ENCODE results near the gene ELP2.
"Not testable (repeated sequence)": the region's sequence is repeated elsewhere in the genome, so short reads cannot be mapped to it uniquely, and the experiment has no call there.

The ELP2 gene

DNA sequence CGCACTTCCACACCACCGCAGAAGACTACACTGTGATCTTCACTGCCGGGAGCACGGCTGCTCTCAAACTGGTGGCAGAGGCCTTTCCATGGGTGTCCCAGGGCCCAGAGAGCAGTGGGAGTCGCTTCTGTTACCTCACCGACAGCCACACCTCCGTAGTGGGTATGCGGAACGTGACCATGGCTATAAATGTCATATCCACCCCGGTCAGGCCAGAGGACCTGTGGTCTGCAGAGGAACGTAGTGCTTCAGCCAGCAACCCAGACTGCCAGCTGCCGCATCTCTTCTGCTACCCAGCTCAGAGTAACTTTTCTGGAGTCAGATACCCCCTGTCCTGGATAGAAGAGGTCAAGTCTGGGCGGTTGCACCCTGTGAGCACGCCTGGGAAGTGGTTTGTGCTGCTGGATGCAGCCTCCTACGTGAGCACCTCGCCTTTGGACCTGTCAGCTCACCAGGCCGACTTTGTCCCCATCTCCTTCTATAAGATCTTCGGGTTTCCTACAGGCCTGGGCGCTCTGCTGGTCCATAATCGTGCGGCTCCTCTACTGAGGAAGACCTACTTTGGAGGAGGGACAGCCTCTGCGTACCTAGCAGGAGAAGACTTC, 70.1 kb downstream of the ELP2 start:
- DNase-seq (ENCODE audit: low spot score), result no peak
- TF ChIP-seq, protein P1, sequence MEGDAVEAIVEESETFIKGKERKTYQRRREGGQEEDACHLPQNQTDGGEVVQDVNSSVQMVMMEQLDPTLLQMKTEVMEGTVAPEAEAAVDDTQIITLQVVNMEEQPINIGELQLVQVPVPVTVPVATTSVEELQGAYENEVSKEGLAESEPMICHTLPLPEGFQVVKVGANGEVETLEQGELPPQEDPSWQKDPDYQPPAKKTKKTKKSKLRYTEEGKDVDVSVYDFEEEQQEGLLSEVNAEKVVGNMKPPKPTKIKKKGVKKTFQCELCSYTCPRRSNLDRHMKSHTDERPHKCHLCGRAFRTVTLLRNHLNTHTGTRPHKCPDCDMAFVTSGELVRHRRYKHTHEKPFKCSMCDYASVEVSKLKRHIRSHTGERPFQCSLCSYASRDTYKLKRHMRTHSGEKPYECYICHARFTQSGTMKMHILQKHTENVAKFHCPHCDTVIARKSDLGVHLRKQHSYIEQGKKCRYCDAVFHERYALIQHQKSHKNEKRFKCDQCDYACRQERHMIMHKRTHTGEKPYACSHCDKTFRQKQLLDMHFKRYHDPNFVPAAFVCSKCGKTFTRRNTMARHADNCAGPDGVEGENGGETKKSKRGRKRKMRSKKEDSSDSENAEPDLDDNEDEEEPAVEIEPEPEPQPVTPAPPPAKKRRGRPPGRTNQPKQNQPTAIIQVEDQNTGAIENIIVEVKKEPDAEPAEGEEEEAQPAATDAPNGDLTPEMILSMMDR (IDR thresholded peaks at IDR 0.05; ENCODE audit: extremely low read depth, missing control alignments), result no peak

DNA sequence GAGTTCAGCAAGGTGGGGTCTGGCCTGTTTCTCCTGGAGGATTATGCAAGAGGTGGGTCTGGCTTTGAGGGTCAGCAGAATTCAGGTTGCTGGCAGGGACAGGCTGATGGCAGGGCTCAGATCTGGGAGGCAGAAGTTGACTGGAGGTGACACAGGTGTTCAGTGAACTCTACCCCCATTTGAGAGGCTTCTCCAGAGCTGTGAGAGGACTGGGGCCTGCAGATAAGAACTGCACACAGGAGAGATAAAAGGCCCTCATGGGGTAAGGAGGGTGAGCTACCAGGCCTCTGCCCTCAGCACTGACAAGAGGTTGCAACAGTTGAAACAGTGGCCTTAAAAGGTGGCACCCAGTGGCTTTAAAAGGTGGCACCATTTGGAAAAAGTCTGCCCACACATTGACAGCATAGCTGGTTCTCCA, 70.7 kb downstream of the ELP2 start:
- DNase-seq (ENCODE audit: low spot score), result no peak
- TF ChIP-seq, protein P1 (IDR thresholded peaks at IDR 0.05; ENCODE audit: extremely low read depth, missing control alignments), result no peak

DNA sequence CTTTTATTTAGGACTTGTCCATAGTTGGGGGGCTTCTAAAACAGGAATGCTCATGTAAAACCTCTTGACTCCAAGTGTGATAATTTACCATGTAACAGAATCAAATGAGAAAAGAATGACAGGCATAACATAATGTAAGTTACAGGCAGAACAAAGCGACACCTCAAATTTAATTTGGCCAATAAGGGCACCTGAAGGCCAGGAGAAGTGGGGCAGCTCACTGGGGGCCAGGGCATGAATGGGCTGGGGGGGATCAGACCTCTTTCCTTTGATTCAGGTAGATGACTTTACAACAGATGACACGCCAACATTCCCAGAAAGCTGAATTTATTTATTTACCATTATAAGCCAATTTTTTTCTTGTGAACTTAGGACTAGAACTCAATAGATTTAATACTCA, 72.1 kb downstream of the ELP2 start:
- DNase-seq (ENCODE audit: low spot score), result no peak
- TF ChIP-seq, protein P1 (IDR thresholded peaks at IDR 0.05; ENCODE audit: extremely low read depth, missing control alignments), result no peak

DNA sequence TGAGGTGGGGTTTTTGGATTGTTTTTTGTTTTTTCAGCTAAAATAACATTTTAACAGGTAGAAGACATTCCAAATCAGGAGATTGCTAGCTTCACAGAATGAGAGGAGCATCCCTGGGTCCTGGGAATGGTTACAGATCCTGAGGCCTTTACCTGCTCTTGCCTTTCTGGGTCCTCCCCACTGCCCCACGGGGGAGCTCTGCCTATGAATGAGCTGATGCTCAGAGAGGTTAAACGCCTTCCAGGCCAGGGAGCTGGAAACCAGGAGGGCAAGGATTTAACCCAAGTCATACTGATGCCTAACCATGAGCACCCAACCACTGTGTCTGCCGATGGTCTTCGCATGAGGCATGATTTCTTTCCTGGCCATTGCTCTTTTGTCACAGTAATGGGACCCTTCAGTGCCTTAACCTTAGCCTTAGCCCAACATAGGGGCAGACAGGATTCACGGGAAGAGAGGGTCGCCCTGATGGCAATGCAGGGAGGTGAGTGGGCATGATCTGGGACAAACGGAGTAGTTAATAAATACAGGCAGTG, 73.7 kb downstream of the ELP2 start:
- TF ChIP-seq, protein P1 (IDR thresholded peaks at IDR 0.05; ENCODE audit: extremely low read depth, missing control alignments), result no peak

DNA sequence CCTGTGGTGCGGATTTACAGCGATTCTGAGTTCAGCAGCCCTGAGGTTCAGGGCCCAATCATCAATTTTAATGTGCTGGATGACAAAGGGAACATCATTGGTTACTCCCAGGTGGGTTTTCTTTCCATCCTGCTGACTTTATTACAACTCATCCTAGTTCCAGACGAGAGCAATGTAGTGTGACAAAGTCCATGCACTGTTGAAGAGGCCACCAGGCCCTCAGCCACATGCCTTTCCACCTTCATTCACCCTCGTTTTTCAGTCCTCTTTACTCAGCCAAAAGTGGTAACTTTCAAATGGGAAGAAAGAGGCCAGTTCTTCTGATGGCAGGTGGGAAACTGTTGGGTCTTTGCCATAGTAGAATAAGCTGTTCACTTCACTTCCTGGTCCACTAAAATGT, 75.5 kb downstream of the ELP2 start:
- TF ChIP-seq, protein P1 (IDR thresholded peaks at IDR 0.05; ENCODE audit: extremely low read depth, missing control alignments), result no peak
- no peak for DNase-seq (ENCODE audit: low spot score)

More for the DNA sequence above, 73.7 kb downstream of the ELP2 start:
- no peak for DNase-seq (ENCODE audit: low spot score)

DNA sequence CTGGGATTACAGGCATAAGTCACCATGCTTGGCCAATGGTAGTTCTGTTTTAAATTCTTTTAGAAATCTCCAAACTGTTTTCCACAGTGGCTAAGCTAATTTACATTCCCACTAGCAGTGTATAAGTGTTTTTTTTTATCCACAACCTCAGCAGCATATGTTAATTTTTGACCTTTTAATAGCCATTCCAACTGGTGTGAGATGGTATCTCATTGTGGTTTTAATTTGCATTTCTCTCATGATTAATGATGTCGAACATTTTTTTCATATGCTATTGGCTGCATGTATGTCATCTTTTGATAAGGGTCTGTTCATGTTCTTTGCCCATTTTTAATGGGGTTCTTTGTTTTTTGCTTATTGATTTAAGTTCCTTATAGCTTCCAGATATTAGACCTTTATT, 77.6 kb downstream of the ELP2 start:
- TF ChIP-seq, protein P1 (IDR thresholded peaks at IDR 0.05; ENCODE audit: extremely low read depth, missing control alignments), result no peak
- DNase-seq (ENCODE audit: low spot score), result no peak

DNA sequence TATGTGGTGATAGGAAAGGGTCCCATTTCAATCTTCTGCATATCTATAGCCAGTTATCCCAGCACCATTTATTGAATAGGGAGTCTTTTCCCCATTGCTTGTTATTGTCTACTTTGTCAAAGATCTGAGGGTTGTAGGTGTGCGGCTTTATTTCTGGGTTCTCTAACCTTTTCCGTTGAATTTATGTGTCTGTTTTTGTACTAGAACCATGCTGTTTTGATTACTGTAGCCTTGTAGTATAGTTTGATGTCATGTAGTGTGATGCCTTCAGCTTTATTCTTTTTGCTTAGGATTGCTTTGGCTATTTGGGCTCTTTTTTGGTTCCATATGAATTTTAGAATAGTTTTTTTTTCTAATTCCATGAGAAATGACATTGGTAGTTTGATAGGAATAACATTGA, 78.3 kb downstream of the ELP2 start:
- DNase-seq (ENCODE audit: low spot score), result not testable (repeated sequence)

DNA sequence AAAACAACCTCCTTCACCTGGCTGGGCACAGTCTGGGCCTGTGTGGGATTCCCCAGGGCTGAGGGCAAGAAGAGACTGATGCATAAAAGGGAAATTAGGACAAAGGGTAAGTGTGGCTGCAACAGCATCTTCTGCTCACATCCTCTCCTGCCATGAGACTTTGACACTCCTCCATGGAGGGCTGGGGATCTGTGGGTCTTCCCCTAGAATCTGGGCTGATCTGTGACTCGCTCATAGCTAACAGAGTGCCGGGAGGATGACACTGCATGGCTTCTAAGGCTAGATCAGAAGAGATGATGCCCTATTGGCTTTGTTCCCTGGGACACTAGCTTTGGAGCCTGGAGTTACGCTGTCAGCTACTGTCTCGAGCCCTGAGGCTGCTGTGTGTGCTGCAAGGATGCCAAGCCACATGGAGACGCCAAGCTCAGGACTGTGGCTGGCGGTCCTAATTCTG, 81.9 kb downstream of the ELP2 start:
- no peak for DNase-seq (ENCODE audit: low spot score)

More for the DNA sequence above, 81.9 kb downstream of the ELP2 start:
- TF ChIP-seq, protein P1 (IDR thresholded peaks at IDR 0.05; ENCODE audit: extremely low read depth, missing control alignments), result no peak
